ENCODE data around the gene CPB2. TPM values are rescaled to one million over a fixed set of nuclear protein-coding genes. Genes with fewer than 3 reads are reported as not detected.

The CPB2 gene
- total and polyA plus RNA-seq, 2 of the 8 experiments (the other 6 are each of a cell fraction or from before 2014, with no cell fraction given) = not detected

DNA sequence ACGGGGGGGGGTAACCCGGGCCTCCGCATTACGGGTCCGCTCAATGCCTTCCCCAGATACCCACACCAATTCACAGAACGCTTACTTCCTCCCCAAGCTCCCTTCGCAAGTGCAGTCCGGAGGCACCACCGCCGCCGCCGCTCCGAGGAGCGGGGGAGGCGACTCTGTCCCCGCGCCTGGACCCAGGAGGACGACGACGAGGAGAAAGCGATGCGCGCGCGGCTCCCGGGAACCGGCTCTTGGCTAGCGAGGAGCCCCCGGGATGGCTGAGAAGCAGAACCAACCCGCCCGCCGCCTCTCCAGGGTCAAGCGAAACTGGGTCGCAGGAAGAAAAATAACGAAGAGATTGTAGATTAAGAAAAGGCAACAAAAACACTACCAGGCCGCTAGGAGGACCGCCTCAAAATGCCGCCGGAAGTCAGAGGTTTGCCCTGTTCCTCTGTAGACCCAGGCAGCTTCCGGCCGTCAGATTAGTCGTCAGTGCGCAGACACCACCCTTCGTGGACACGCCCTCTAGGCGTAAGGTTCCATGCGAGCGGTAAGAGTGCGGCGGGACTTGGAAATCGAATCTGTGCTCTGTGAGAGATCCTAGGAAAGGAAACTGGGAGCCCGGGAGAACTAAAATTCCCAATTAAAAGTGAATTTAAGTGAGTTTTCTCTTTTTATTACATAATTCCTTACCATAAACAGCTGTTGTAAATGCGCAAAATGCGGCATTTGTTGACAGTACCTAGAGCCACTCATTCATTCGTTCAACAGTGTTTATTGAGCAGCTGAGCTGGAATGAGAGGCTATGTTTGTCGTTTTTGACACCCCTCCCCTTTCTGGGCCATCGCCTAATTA lies 52.3 kb downstream of the CPB2 start, which contains the start of gene ZC3H13 (continued):
- TF ChIP-seq, protein P1, sequence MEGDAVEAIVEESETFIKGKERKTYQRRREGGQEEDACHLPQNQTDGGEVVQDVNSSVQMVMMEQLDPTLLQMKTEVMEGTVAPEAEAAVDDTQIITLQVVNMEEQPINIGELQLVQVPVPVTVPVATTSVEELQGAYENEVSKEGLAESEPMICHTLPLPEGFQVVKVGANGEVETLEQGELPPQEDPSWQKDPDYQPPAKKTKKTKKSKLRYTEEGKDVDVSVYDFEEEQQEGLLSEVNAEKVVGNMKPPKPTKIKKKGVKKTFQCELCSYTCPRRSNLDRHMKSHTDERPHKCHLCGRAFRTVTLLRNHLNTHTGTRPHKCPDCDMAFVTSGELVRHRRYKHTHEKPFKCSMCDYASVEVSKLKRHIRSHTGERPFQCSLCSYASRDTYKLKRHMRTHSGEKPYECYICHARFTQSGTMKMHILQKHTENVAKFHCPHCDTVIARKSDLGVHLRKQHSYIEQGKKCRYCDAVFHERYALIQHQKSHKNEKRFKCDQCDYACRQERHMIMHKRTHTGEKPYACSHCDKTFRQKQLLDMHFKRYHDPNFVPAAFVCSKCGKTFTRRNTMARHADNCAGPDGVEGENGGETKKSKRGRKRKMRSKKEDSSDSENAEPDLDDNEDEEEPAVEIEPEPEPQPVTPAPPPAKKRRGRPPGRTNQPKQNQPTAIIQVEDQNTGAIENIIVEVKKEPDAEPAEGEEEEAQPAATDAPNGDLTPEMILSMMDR (IDR thresholded peaks at IDR 0.05; ENCODE audit: control extremely low read depth in 1 of 3, insufficient read depth in 1 of 3, low read depth in 1 of 3, low read length in 3 of 3) = peak in 2 of 3 experiments; percentile 11 to 48; a peak in 2 of 4 replicates
- TF ChIP-seq, protein P2, sequence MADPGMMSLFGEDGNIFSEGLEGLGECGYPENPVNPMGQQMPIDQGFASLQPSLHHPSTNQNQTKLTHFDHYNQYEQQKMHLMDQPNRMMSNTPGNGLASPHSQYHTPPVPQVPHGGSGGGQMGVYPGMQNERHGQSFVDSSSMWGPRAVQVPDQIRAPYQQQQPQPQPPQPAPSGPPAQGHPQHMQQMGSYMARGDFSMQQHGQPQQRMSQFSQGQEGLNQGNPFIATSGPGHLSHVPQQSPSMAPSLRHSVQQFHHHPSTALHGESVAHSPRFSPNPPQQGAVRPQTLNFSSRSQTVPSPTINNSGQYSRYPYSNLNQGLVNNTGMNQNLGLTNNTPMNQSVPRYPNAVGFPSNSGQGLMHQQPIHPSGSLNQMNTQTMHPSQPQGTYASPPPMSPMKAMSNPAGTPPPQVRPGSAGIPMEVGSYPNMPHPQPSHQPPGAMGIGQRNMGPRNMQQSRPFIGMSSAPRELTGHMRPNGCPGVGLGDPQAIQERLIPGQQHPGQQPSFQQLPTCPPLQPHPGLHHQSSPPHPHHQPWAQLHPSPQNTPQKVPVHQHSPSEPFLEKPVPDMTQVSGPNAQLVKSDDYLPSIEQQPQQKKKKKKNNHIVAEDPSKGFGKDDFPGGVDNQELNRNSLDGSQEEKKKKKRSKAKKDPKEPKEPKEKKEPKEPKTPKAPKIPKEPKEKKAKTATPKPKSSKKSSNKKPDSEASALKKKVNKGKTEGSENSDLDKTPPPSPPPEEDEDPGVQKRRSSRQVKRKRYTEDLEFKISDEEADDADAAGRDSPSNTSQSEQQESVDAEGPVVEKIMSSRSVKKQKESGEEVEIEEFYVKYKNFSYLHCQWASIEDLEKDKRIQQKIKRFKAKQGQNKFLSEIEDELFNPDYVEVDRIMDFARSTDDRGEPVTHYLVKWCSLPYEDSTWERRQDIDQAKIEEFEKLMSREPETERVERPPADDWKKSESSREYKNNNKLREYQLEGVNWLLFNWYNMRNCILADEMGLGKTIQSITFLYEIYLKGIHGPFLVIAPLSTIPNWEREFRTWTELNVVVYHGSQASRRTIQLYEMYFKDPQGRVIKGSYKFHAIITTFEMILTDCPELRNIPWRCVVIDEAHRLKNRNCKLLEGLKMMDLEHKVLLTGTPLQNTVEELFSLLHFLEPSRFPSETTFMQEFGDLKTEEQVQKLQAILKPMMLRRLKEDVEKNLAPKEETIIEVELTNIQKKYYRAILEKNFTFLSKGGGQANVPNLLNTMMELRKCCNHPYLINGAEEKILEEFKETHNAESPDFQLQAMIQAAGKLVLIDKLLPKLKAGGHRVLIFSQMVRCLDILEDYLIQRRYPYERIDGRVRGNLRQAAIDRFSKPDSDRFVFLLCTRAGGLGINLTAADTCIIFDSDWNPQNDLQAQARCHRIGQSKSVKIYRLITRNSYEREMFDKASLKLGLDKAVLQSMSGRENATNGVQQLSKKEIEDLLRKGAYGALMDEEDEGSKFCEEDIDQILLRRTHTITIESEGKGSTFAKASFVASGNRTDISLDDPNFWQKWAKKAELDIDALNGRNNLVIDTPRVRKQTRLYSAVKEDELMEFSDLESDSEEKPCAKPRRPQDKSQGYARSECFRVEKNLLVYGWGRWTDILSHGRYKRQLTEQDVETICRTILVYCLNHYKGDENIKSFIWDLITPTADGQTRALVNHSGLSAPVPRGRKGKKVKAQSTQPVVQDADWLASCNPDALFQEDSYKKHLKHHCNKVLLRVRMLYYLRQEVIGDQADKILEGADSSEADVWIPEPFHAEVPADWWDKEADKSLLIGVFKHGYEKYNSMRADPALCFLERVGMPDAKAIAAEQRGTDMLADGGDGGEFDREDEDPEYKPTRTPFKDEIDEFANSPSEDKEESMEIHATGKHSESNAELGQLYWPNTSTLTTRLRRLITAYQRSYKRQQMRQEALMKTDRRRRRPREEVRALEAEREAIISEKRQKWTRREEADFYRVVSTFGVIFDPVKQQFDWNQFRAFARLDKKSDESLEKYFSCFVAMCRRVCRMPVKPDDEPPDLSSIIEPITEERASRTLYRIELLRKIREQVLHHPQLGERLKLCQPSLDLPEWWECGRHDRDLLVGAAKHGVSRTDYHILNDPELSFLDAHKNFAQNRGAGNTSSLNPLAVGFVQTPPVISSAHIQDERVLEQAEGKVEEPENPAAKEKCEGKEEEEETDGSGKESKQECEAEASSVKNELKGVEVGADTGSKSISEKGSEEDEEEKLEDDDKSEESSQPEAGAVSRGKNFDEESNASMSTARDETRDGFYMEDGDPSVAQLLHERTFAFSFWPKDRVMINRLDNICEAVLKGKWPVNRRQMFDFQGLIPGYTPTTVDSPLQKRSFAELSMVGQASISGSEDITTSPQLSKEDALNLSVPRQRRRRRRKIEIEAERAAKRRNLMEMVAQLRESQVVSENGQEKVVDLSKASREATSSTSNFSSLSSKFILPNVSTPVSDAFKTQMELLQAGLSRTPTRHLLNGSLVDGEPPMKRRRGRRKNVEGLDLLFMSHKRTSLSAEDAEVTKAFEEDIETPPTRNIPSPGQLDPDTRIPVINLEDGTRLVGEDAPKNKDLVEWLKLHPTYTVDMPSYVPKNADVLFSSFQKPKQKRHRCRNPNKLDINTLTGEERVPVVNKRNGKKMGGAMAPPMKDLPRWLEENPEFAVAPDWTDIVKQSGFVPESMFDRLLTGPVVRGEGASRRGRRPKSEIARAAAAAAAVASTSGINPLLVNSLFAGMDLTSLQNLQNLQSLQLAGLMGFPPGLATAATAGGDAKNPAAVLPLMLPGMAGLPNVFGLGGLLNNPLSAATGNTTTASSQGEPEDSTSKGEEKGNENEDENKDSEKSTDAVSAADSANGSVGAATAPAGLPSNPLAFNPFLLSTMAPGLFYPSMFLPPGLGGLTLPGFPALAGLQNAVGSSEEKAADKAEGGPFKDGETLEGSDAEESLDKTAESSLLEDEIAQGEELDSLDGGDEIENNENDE (IDR thresholded peaks at IDR 0.05; ENCODE audit: insufficient replicate concordance, low read length) = no peak
- TF ChIP-seq SIX5 (IDR thresholded peaks at IDR 0.05; ENCODE audit: low read depth, low read length) = no peak
- TF ChIP-seq, protein P3, sequence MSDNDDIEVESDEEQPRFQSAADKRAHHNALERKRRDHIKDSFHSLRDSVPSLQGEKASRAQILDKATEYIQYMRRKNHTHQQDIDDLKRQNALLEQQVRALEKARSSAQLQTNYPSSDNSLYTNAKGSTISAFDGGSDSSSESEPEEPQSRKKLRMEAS (IDR thresholded peaks at IDR 0.05) = peak; percentile 70
- no peak for TF ChIP-seq KDM1A (IDR thresholded peaks at IDR 0.05; ENCODE audit: borderline replicate concordance, low read length)
- TF ChIP-seq BCL11A (IDR thresholded peaks at IDR 0.05; ENCODE audit: low read depth in 2 of 2, low read length in 2 of 2) = no peak

Measured in H1 (cell line).